ENCODE results near the gene NAT10.
A peak's percentile ranks its signal among the peaks of the same experiment; 100 is the strongest.
"Not testable (repeated sequence)": the region's sequence is repeated elsewhere in the genome, so short reads cannot be mapped to it uniquely, and the experiment has no call there.

The NAT10 gene

GRCh38 chr11:34105079-34105956 is at the start of gene NAT10:
Gene NAT10, plus strand, starts transcription at chr11:34105629. Its CDS starts 2,597 bp downstream, at chr11:34108226.
- DNase-seq (ENCODE audit: low spot score): peak; percentile 98
- Histone ChIP-seq H3K27ac (peak within 1 kb of the TSS; percentile 94 to 95), H3K4me3 (peak within 1 kb of the TSS; percentile 86)
- no peak for TF ChIP-seq CTCF (IDR thresholded peaks at IDR 0.05)

GRCh38 chr11:34056672-34057071 is 48.8 kb upstream of the NAT10 start:
- no peak for DNase-seq (ENCODE audit: low spot score)
- no peak overlapping the region for H3K4me3 ChIP-seq
- TF ChIP-seq CTCF (IDR thresholded peaks at IDR 0.05): no peak
- H3K27ac ChIP-seq: no peak overlapping the region

GRCh38 chr11:34063061-34063795 is 42.2 kb upstream of the NAT10 start:
- Histone ChIP-seq H3K4me3 (no peak overlapping the region), H3K27ac (no peak overlapping the region)
- DNase-seq (ENCODE audit: low spot score): no peak
- no peak for TF ChIP-seq CTCF (IDR thresholded peaks at IDR 0.05)

- no peak for TF ChIP-seq CTCF (IDR thresholded peaks at IDR 0.05)
- Histone ChIP-seq H3K4me3 (no peak overlapping the region), H3K27ac (no peak overlapping the region)
- DNase-seq (ENCODE audit: low spot score): no peak
Measured at GRCh38 chr11:34064291-34064690, 41.1 kb upstream of the NAT10 start.

- Histone ChIP-seq H3K4me3 (no peak overlapping the region), H3K27ac (no peak overlapping the region)
- no peak for DNase-seq (ENCODE audit: low spot score)
- no peak for TF ChIP-seq CTCF (IDR thresholded peaks at IDR 0.05)
Measured at GRCh38 chr11:34065505-34066203, 39.8 kb upstream of the NAT10 start.

GRCh38 chr11:34066766-34067165 is 38.7 kb upstream of the NAT10 start:
- not testable (repeated sequence) for DNase-seq (ENCODE audit: low spot score); H3K27ac ChIP-seq; H3K4me3 ChIP-seq

GRCh38 chr11:34067383-34068065 is 37.9 kb upstream of the NAT10 start:
- Histone ChIP-seq H3K4me3 (no peak overlapping the region), H3K27ac (no peak overlapping the region)
- TF ChIP-seq CTCF (IDR thresholded peaks at IDR 0.05): no peak
- no peak for DNase-seq (ENCODE audit: low spot score)

All from coronary artery (tissue), 2 donors.